ENCODE data around the gene SH3GL1. TPM values are rescaled to one million over a fixed set of nuclear protein-coding genes. Genes with fewer than 3 reads are reported as not detected.

Gene SH3GL1
- polyA plus RNA-seq, 1 of the 3 experiments (the other 2 are of a cell fraction): 82.8 TPM

DNA sequence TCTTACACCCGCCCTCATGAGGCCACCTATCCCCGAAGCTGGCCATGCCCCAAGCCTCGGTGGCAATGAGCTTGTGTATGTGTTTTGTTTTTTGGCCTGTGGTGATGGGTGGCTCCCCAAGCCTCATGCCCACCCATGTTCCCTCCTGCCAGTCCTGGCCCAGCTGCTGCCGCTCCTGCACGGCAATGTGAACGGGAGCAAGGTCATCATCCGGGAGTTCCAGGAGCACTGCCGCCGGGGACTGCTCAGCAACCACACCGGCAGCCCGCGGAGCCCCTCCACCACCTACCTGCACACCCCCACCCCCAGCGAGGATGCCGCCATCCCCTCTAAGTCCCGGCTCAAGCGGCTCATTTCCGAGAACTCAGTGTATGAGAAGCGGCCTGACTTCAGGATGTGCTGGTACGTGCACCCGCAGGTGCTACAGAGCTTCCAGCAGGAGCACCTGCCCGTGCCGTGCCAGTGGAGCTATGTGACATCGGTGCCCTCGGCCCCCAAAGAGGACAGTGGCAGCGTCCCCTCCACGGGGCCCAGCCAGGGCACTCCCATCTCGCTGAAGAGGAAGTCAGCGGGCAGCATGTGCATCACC, 32.7 kb upstream of the SH3GL1 start:
- Histone ChIP-seq H3K9ac (no peak overlapping the region), H3K4me3 (ENCODE audit: low read depth in 2 of 2, low read length in 1 of 2) (no peak overlapping the region), H3K9me3 (no peaks in the 10 kb centered on the region), H3F3A (replicated peaks; ENCODE audit: insufficient read depth) (no peaks in the 10 kb centered on the region), H2AFZ (ENCODE audit: low read depth) (no peak overlapping the region), H3K27ac (ENCODE audit: low read depth in 2 of 2, low read length in 1 of 2) (no peak overlapping the region), H3K4me1 (ENCODE audit: control insufficient read depth in 1 of 2, insufficient read depth in 2 of 2, low read depth in 1 of 2, low read length in 1 of 2) (no peaks in the 10 kb centered on the region), H3K4me2 (no peak overlapping the region), H3K9me2 (no peaks in the 10 kb centered on the region), H3K36me3 (replicated peaks in 1 of 2; ENCODE audit: control insufficient read depth in 1 of 2, insufficient read depth in 2 of 2, low read length in 1 of 2) (peaks cover 0 to 28% of the 10 kb centered on the region in 2 experiments), H3K27me3 (ENCODE audit: insufficient read depth) (no peaks in the 10 kb centered on the region), H4K20me1 (ENCODE audit: insufficient read depth) (no peaks in the 10 kb centered on the region), H3K79me2 (ENCODE audit: insufficient read depth) (no peaks in the 10 kb centered on the region; the same call in 1 of the 2 replicates)
- ChIA-PET POLR2A (no interaction called here), CTCF (interaction anchor here (0.6 to 1.0 kb wide), 2 partner anchors 24 to 92 kb away, joined by 3 read pairs; no protein-coding TSS in a partner anchor)
- no peak for DNase-seq
- TF ChIP-seq ELF1 (IDR thresholded peaks at IDR 0.05) (no peak), TEAD4 (IDR thresholded peaks at IDR 0.05; ENCODE audit: borderline replicate concordance, insufficient read depth) (no peak), MAX (IDR thresholded peaks at IDR 0.05; ENCODE audit: low read depth) (no peak), TAF1 (IDR thresholded peaks at IDR 0.05; ENCODE audit: borderline replicate concordance, low read depth, low read length) (no peak)
- no CpG with 5 or more reads among the region's 28 CpGs for WGBS (ENCODE audit: low lambda C conversion rate)

DNA sequence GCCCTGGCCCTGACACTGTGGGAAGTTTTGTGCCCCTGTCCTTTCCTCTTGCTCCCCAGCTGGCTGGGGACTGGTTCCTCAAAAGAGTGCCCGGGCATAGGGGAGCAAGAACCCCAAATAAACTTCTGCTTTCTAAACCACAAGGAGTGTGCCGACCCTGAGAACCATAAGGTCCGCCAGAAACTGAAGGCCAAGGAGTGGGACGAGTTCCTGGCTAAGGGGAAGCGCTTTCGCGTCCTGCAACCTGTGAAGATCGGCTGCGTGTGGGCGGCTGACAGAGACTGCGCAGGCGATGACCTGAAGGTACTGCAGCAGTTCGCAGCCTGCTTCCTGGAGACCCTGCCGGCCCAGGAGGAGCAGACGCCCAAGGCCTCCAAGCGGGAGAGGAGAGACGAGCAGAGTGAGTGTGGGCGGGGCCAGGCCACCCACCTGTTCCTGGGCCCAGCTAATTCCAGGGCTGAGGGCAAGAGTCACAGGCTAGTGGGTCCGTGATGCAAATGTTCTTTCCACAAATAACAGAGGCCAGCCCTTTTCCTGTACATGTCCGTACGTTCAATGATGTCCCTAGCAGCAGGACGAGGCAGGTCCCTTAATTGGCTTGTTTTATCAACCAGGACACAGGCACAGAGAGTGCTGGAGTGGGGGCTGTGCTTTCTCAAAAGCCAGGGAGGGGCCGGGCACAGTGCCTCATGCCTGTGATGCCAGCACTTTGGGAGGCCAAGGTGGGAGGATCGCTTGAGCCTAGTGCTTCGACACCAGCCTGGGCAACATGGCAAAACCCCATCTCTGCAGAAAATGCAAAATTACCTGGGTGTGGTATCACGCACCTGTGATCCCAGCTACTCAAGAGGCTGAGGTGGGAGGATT, 31.7 kb upstream of the SH3GL1 start:
- no peak overlapping the region for H3K9ac ChIP-seq
- no peak for TF ChIP-seq SMC3 (IDR thresholded peaks at IDR 0.05; ENCODE audit: low read depth, low read length)
- no peak for TF ChIP-seq ELF1 (IDR thresholded peaks at IDR 0.05)
- TF ChIP-seq FOXJ3 (CRISPR knock-in tag; IDR thresholded peaks at IDR 0.05): no peak
- no peak for TF ChIP-seq MAX (IDR thresholded peaks at IDR 0.05; ENCODE audit: low read depth)
- no peak for TF ChIP-seq SIN3A (IDR thresholded peaks at IDR 0.05; ENCODE audit: borderline replicate concordance, low read depth, low read length)
- no peak for TF ChIP-seq TCF12 (IDR thresholded peaks at IDR 0.05)
- no peak for TF ChIP-seq USF2 (IDR thresholded peaks at IDR 0.05; ENCODE audit: borderline replicate concordance, low read depth, low read length)
- no peak for TF ChIP-seq FOSL2 (IDR thresholded peaks at IDR 0.05; ENCODE audit: borderline replicate concordance, low read depth)
- no peak for TF ChIP-seq FOXM1 (IDR thresholded peaks at IDR 0.05; ENCODE audit: low read depth)
- 93% methylated on average over 23 of the region's 26 CpGs for WGBS (ENCODE audit: low lambda C conversion rate)
- no peaks in the 10 kb centered on the region for H3K9me3 ChIP-seq
- H3K9me2 ChIP-seq: no peaks in the 10 kb centered on the region
- H2AFZ ChIP-seq (ENCODE audit: low read depth): no peak overlapping the region
- H3K4me2 ChIP-seq: no peak overlapping the region
- no peaks in the 10 kb centered on the region for H4K20me1 ChIP-seq (ENCODE audit: insufficient read depth)
- ChIA-PET CTCF (interaction anchor here (0.6 kb wide), 1 partner anchor 25 kb away, joined by 3 read pairs; no protein-coding TSS in a partner anchor), POLR2A (no interaction called here)
- no peaks in the 10 kb centered on the region for H3K4me1 ChIP-seq (ENCODE audit: control insufficient read depth in 1 of 2, insufficient read depth in 2 of 2, low read depth in 1 of 2, low read length in 1 of 2)
- DNase-seq: no peak
- H3K79me2 ChIP-seq (ENCODE audit: insufficient read depth): no peaks in the 10 kb centered on the region; the same call in 1 of the 2 replicates
- H3K27ac ChIP-seq (ENCODE audit: low read depth in 2 of 2, low read length in 1 of 2): no peak overlapping the region
- peaks cover 0 to 28% of the 10 kb centered on the region in 2 experiments for H3K36me3 ChIP-seq (replicated peaks in 1 of 2; ENCODE audit: control insufficient read depth in 1 of 2, insufficient read depth in 2 of 2, low read length in 1 of 2)
- no peak overlapping the region for H3K4me3 ChIP-seq (ENCODE audit: low read depth in 2 of 2, low read length in 1 of 2)
- no peaks in the 10 kb centered on the region for H3K27me3 ChIP-seq (ENCODE audit: insufficient read depth)
- H3F3A ChIP-seq (replicated peaks; ENCODE audit: insufficient read depth): no peaks in the 10 kb centered on the region
